HEK293T (cell line): ENCODE results near the gene SLC6A6.

Experiments used
- CTCF ChIA-PET: fragments of 350-600 bp; formaldehyde crosslinking; extraction: SDS; loops from one replicate; lab custom pipeline; 2021; ENCODE audit warnings: antibody characterized with exemption, inconsistent platforms; lab: Yijun Ruan, JAX
- POLR2A ChIA-PET: fragments of 350-600 bp; formaldehyde crosslinking; extraction: SDS; loops from one replicate; lab custom pipeline; 2020; ENCODE audit warnings: antibody characterized with exemption, inconsistent platforms; lab: Yijun Ruan, JAX
- DNase-seq: peaks from one replicate; pipeline ENCODE4 v3.0.0; 2012; ENCODE audit warnings: mixed read lengths; ENCODE audit errors: extremely low spot score
- ARNT ChIP-seq: fragments of 450-650 bp; IDR thresholded peaks from 2 replicates; pipeline ENCODE4 v1.6.1; 2017; ENCODE audit warnings: mild to moderate bottlenecking
- BHLHE40 ChIP-seq: fragments of 450-650 bp; IDR thresholded peaks from 2 replicates; pipeline ENCODE4 v1.6.1; 2016; ENCODE audit warnings: mild to moderate bottlenecking, moderate library complexity, borderline replicate concordance
- CTBP1 ChIP-seq: fragments of 450-650 bp; IDR thresholded peaks from 2 replicates; pipeline ENCODE4 v1.6.1; 2016; ENCODE audit warnings: borderline replicate concordance
- ELF4 ChIP-seq: fragments of 450-650 bp; IDR thresholded peaks from 2 replicates; pipeline ENCODE4 v1.6.1; 2017; ENCODE audit warnings: antibody characterized with exemption
- FOXA1 ChIP-seq: fragments of 450-650 bp; IDR thresholded peaks from 2 replicates; pipeline ENCODE4 v1.6.1; 2016; ENCODE audit warnings: mild to moderate bottlenecking
- FOXK2 ChIP-seq: fragments of 450-650 bp; IDR thresholded peaks from 2 replicates; pipeline ENCODE4 v1.6.1; 2016; ENCODE audit warnings: mild to moderate bottlenecking
- FOXM1 ChIP-seq: fragments of 450-650 bp; IDR thresholded peaks from 2 replicates; pipeline ENCODE4 v1.6.1; 2017; ENCODE audit warnings: mild to moderate bottlenecking, borderline replicate concordance
- HDGF ChIP-seq: fragments of 450-650 bp; IDR thresholded peaks from 2 replicates; pipeline ENCODE4 v1.6.1; 2017; ENCODE audit warnings: antibody characterized with exemption, borderline replicate concordance
- L3MBTL2 ChIP-seq: fragments of 450-650 bp; conservative IDR thresholded peaks from 2 replicates; pipeline ENCODE4 v1.6.1; 2016; ENCODE audit warnings: mild to moderate bottlenecking
- LEF1 ChIP-seq: fragments of 450-650 bp; IDR thresholded peaks from 2 replicates; pipeline ENCODE4 v1.6.1; 2017; ENCODE audit warnings: mild to moderate bottlenecking, borderline replicate concordance
- NFRKB ChIP-seq: fragments of 450-650 bp; IDR thresholded peaks from 2 replicates; pipeline ENCODE4 v1.6.1; 2016; ENCODE audit warnings: mild to moderate bottlenecking, moderate library complexity
- SP1 ChIP-seq: fragments of 450-650 bp; IDR thresholded peaks from 2 replicates; pipeline ENCODE4 v1.6.1; 2017
- SUZ12 ChIP-seq: fragments of 450-650 bp; IDR thresholded peaks from 2 replicates; pipeline ENCODE4 v1.6.1; 2016; ENCODE audit warnings: mild to moderate bottlenecking
- TARDBP ChIP-seq: fragments of 450-650 bp; IDR thresholded peaks from 2 replicates; pipeline ENCODE4 v1.6.1; 2016
- ZNF384 ChIP-seq: fragments of 450-650 bp; IDR thresholded peaks from 2 replicates; pipeline ENCODE4 v1.6.1; 2016
- TF ChIP-seq, protein P1 (sequence below): fragments of 450-650 bp; IDR thresholded peaks from 2 replicates; pipeline ENCODE4 v1.6.1; 2016

The SLC6A6 gene

DNA sequence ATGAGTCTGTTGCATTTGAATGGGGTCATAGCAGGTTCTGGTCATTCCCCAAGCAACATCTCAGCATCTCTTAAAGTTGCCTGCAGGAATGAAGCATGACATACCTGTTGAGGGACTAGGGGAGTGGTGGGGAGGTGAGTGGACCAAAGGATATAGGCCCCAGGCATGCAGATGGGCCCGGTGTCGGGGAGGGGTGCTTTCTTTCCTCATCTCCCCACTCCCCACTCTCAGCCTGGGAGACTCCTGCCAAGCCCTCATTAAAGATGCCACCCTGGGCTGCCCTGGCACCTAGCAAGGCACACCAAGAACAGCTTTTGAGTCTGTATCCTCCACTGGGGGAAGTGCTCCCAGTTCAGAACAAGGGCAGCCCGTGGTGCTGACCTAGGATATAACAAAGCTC, 83.6 kb downstream of the SLC6A6 start:
- POLR2A ChIA-PET: no interaction called here
- CTCF ChIA-PET: no interaction called here
- DNase-seq: no peak
- TF ChIP-seq FOXM1: no peak
- TF ChIP-seq SP1: no peak
- no peak for TF ChIP-seq CTBP1
- TF ChIP-seq FOXA1: no peak
- no peak for TF ChIP-seq NFRKB
- TF ChIP-seq ARNT: no peak
- no peak for TF ChIP-seq HDGF
- TF ChIP-seq SUZ12: no peak
- no peak for TF ChIP-seq FOXK2
- TF ChIP-seq ELF4: no peak
- TF ChIP-seq BHLHE40: no peak
- no peak for TF ChIP-seq ZNF384

- ChIA-PET POLR2A (no interaction called here), CTCF (no interaction called here)
- TF ChIP-seq ARNT: no peak
- TF ChIP-seq HDGF: no peak
- TF ChIP-seq BHLHE40: no peak
- no peak for TF ChIP-seq SUZ12
- no peak for TF ChIP-seq NFRKB
- TF ChIP-seq FOXA1: no peak
- no peak for TF ChIP-seq LEF1
- no peak for TF ChIP-seq FOXM1
- no peak for TF ChIP-seq TARDBP
- no peak for TF ChIP-seq SP1
- TF ChIP-seq L3MBTL2: no peak
- no peak for TF ChIP-seq ELF4
- TF ChIP-seq, protein P1, sequence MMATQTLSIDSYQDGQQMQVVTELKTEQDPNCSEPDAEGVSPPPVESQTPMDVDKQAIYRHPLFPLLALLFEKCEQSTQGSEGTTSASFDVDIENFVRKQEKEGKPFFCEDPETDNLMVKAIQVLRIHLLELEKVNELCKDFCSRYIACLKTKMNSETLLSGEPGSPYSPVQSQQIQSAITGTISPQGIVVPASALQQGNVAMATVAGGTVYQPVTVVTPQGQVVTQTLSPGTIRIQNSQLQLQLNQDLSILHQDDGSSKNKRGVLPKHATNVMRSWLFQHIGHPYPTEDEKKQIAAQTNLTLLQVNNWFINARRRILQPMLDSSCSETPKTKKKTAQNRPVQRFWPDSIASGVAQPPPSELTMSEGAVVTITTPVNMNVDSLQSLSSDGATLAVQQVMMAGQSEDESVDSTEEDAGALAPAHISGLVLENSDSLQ: no peak
- no peak for TF ChIP-seq FOXK2
- no peak for TF ChIP-seq ZNF384
- no peak for TF ChIP-seq CTBP1
- no peak for DNase-seq
These were observed 84.1 kb downstream of the SLC6A6 start for GRCh38 chr3:14486460-14486859.

DNA sequence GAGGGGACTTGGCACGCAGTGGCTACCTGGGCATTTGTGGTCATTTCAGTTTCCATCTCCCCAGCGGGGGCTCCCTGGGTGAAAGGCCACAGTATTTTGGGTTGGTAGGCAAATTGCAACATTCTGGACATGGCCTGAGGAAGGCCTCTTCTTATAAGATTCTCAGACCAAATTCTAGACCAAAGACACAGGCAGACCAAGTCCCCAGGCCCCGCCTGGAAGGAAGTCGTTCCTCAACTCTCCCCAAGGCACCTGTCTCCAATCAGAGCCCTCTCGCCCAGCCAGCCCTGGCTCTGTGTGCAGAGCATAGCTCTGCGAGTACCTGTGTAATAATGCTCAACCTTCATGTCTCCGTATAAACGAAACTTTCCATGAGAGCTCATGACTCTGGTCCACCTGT, 84.7 kb downstream of the SLC6A6 start:
- ChIA-PET POLR2A (no interaction called here), CTCF (no interaction called here)
- no peak for DNase-seq
- TF ChIP-seq LEF1 (no peak), ELF4 (no peak), CTBP1 (no peak), FOXM1 (no peak), ZNF384 (no peak), SP1 (no peak), SUZ12 (no peak), FOXK2 (no peak), BHLHE40 (no peak), HDGF (no peak), TARDBP (no peak), L3MBTL2 (no peak)
- TF ChIP-seq, protein P1: no peak

DNA sequence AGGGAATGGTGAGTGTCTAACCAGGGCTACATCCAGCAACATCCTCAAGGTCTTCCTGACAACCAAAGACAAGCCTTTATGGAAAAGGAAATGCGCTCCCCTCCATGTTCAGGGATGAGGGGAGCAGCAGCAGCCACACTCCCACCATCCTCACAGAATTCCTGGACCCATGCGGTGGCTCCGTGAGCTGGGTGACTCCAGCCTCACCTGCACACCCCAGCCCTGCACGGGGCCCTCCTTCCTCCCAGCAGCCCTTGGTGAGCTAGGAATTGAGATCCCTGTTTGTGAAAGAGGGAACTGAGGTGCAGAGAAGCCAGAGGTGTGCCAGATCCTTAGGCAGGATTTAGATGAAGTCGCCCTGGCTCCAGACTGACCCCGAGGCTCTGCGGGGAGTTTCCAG, 85.4 kb downstream of the SLC6A6 start:
- POLR2A ChIA-PET: no interaction called here
- TF ChIP-seq LEF1: no peak
- TF ChIP-seq ARNT: no peak
- TF ChIP-seq FOXK2: no peak
- TF ChIP-seq SUZ12: no peak
- TF ChIP-seq BHLHE40: no peak
- TF ChIP-seq HDGF: no peak
- no peak for TF ChIP-seq NFRKB
- no peak for TF ChIP-seq ELF4
- no peak for DNase-seq
- CTCF ChIA-PET: no interaction called here

- DNase-seq: no peak
- CTCF ChIA-PET: no interaction called here
- TF ChIP-seq CTBP1 (no peak), TARDBP (no peak), ZNF384 (no peak), LEF1 (no peak), FOXK2 (no peak), FOXM1 (no peak), ARNT (no peak), L3MBTL2 (no peak)
- TF ChIP-seq, protein P1: no peak
- POLR2A ChIA-PET: no interaction called here
These were observed 86.1 kb downstream of the SLC6A6 start for GRCh38 chr3:14488286-14489041.

DNA sequence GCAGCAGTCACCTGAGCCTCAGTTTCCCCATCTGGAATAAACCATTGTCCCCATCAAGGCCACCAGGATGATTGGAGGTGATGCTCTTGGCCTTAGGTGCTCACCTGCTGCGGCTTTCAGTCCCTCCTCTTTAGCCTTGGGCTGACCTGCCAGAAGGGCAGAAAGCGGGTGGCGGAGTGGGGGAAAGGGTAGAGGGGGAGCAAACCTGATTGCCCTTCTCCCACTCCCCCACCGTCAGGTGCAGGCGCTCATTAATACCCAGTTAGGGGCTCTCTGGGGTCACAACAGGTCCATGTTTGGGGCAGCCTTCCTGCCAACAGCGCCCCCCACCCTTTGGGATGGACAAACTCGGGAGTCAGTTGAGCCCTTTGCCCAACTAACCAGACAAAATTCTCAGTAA, 87.2 kb downstream of the SLC6A6 start:
- POLR2A ChIA-PET: no interaction called here
- CTCF ChIA-PET: interaction anchor here (0.5 kb wide), 1 partner anchor 21 kb away, joined by 6 read pairs; no protein-coding TSS in a partner anchor
- TF ChIP-seq ARNT: no peak
- TF ChIP-seq SP1: no peak
- TF ChIP-seq HDGF: no peak
- no peak for TF ChIP-seq BHLHE40
- no peak for TF ChIP-seq FOXA1
- no peak for TF ChIP-seq ZNF384
- no peak for TF ChIP-seq ELF4
- no peak for TF ChIP-seq FOXM1
- TF ChIP-seq FOXK2: no peak
- no peak for DNase-seq
